B cell (primary cell): ENCODE measurements around the gene SPOCD1.

ENCODE experiments used
- EZH2 ChIP-seq: IDR thresholded peaks from 2 replicates; pipeline ENCODE4 v1.6.1; 2012; ENCODE audit warnings: borderline replicate concordance, low read depth, mild to moderate bottlenecking, moderate library complexity, low read length; ENCODE audit not compliant: insufficient read depth, poor library complexity, severe bottlenecking
- TF ChIP-seq, protein P1 (sequence below): fragments of 200-600 bp; IDR thresholded peaks from one replicate; pipeline ENCODE4 v1.8.0; 2022; ENCODE audit warnings: antibody characterized with exemption, mild to moderate bottlenecking

DNA sequence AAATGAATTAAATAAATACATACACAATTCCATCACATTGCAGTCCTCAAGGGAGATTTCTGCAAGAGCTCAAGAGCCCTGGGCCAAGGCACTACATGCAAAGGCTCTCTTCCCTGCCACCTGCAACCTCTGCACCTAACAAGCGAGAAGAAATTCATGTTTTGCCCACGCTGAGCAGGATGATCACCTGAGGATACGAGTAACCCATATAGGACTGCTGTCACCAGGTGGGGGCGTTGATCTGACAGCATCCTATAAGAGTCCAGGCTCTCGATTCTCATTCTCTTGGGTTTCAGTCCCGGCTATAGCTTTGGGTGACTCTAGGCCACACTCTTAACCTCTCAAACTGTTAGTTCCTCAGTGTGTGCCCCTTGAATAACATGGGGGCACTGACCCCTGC, 18.7 kb upstream of the SPOCD1 start:
- TF ChIP-seq, protein P1, sequence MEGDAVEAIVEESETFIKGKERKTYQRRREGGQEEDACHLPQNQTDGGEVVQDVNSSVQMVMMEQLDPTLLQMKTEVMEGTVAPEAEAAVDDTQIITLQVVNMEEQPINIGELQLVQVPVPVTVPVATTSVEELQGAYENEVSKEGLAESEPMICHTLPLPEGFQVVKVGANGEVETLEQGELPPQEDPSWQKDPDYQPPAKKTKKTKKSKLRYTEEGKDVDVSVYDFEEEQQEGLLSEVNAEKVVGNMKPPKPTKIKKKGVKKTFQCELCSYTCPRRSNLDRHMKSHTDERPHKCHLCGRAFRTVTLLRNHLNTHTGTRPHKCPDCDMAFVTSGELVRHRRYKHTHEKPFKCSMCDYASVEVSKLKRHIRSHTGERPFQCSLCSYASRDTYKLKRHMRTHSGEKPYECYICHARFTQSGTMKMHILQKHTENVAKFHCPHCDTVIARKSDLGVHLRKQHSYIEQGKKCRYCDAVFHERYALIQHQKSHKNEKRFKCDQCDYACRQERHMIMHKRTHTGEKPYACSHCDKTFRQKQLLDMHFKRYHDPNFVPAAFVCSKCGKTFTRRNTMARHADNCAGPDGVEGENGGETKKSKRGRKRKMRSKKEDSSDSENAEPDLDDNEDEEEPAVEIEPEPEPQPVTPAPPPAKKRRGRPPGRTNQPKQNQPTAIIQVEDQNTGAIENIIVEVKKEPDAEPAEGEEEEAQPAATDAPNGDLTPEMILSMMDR, result no peak
- no peak for TF ChIP-seq EZH2
